ENCODE results near the gene GPT2.

GPT2 gene

GRCh38 chr16:46896314-46896968 is 12.3 kb downstream of the GPT2 start:
- DNase-seq, result no peak

GRCh38 chr16:46897471-46897870 is 13.3 kb downstream of the GPT2 start:
- no peak for DNase-seq

- no peak for DNase-seq
Observed at GRCh38 chr16:46898006-46898405, 13.8 kb downstream of the GPT2 start.

GRCh38 chr16:46899443-46900143 is 15.4 kb downstream of the GPT2 start:
- DNase-seq, result peak; percentile 46

GRCh38 chr16:46900455-46901235 is 16.5 kb downstream of the GPT2 start:
- DNase-seq, result no peak

GRCh38 chr16:46901709-46902108 is 17.5 kb downstream of the GPT2 start:
- no peak for DNase-seq

- no peak for DNase-seq
Observed at GRCh38 chr16:46903255-46903905, 19.2 kb downstream of the GPT2 start.

GRCh38 chr16:46904471-46904870 is 20.3 kb downstream of the GPT2 start:
- no peak for DNase-seq

GRCh38 chr16:46906360-46907060 is 22.3 kb downstream of the GPT2 start:
- DNase-seq, result no peak

GRCh38 chr16:46907061-46907774 is 23.1 kb downstream of the GPT2 start:
- DNase-seq, result no peak

- peak; percentile 75 for DNase-seq
Observed at GRCh38 chr16:46908540-46909372, 24.6 kb downstream of the GPT2 start.

- no peak for DNase-seq
Observed at GRCh38 chr16:46911038-46911437, 26.9 kb downstream of the GPT2 start.

GRCh38 chr16:46911650-46912049 is 27.5 kb downstream of the GPT2 start:
- no peak for DNase-seq

- no peak for DNase-seq
Observed at GRCh38 chr16:46914556-46915201, 30.5 kb downstream of the GPT2 start.

GRCh38 chr16:46915483-46916025 is 31.4 kb downstream of the GPT2 start:
- DNase-seq, result no peak

GRCh38 chr16:46916980-46917379 is 32.8 kb downstream of the GPT2 start:
- no peak for DNase-seq

GRCh38 chr16:46918400-46918799 is 34.2 kb downstream of the GPT2 start:
- no peak for DNase-seq

GRCh38 chr16:46918905-46919792 is 35.0 kb downstream of the GPT2 start:
- no peak for DNase-seq

- no peak for DNase-seq
Observed at GRCh38 chr16:46920402-46921068, 36.4 kb downstream of the GPT2 start.
